Hematopoietic multipotent progenitor cell treated with erythropoietin and hydrocortisone succinate and interleukin-3 and kit ligand, for 17 days (in vitro differentiated cells): Measurements from ENCODE around the gene CDYL2.
"Not testable (repeated sequence)": the region's sequence is repeated elsewhere in the genome, so short reads cannot be mapped to it uniquely, and the experiment has no call there.

Source experiments
- DNase-seq: peaks from one replicate; pipeline ENCODE4 v3.0.0-alpha.2; 2015; ENCODE audit warnings: low spot score

Gene CDYL2

GRCh38 chr16:80743772-80744171, 60.6 kb downstream of the CDYL2 start:
- DNase-seq = no peak

- DNase-seq = no peak
Observed at GRCh38 chr16:80743273-80743672, 61.1 kb downstream of the CDYL2 start.

- no peak for DNase-seq
Observed at GRCh38 chr16:80742331-80742730, 62.1 kb downstream of the CDYL2 start.

- no peak for DNase-seq
Observed at GRCh38 chr16:80741724-80742123, 62.7 kb downstream of the CDYL2 start.

- DNase-seq = no peak
Observed at GRCh38 chr16:80739523-80739922, 64.9 kb downstream of the CDYL2 start.

- DNase-seq = no peak
Observed at GRCh38 chr16:80738521-80738920, 65.9 kb downstream of the CDYL2 start.

GRCh38 chr16:80735846-80736245, 68.6 kb downstream of the CDYL2 start:
- no peak for DNase-seq

GRCh38 chr16:80733407-80733806, 71.0 kb downstream of the CDYL2 start:
- no peak for DNase-seq

- no peak for DNase-seq
Observed at GRCh38 chr16:80731915-80732314, 72.5 kb downstream of the CDYL2 start.

- DNase-seq = not testable (repeated sequence)
Observed at GRCh38 chr16:80727066-80727763, 77.2 kb downstream of the CDYL2 start.

- no peak for DNase-seq
Observed at GRCh38 chr16:80725566-80726162, 78.7 kb downstream of the CDYL2 start.

GRCh38 chr16:80723981-80724380, 80.4 kb downstream of the CDYL2 start:
- DNase-seq = no peak

- no peak for DNase-seq
Observed at GRCh38 chr16:80723091-80723490, 81.3 kb downstream of the CDYL2 start.

GRCh38 chr16:80720804-80721371, 83.5 kb downstream of the CDYL2 start:
- no peak for DNase-seq

GRCh38 chr16:80719573-80719972, 84.8 kb downstream of the CDYL2 start:
- no peak for DNase-seq

GRCh38 chr16:80718480-80719220, 85.7 kb downstream of the CDYL2 start:
- no peak for DNase-seq

GRCh38 chr16:80717611-80718010, 86.8 kb downstream of the CDYL2 start:
- DNase-seq = no peak

- no peak for DNase-seq
Observed at GRCh38 chr16:80716564-80717139, 87.7 kb downstream of the CDYL2 start.

GRCh38 chr16:80711406-80711805, 93.0 kb downstream of the CDYL2 start:
- DNase-seq = no peak

GRCh38 chr16:80710918-80711317, 93.5 kb downstream of the CDYL2 start:
- no peak for DNase-seq

- DNase-seq = no peak
Observed at GRCh38 chr16:80708823-80709222, 95.6 kb downstream of the CDYL2 start.

- DNase-seq = no peak
Observed at GRCh38 chr16:80707686-80708085, 96.7 kb downstream of the CDYL2 start.

- DNase-seq = no peak
Observed at GRCh38 chr16:80705596-80705995, 98.8 kb downstream of the CDYL2 start.
